Testis (tissue), 2 donors: ENCODE data around the gene LRRC72.

Source experiments
- POLR2A ChIP-seq: fragments of 450-650 bp; IDR thresholded peaks from one replicate; pipeline ENCODE4 v1.6.1; 2017; ENCODE audit warnings: antibody characterized with exemption, mild to moderate bottlenecking, moderate library complexity
- TF ChIP-seq, protein P1 (sequence below), 3 experiments: fragments of 450-650 bp in 2 of 3; fragments of 200-600 bp in 1 of 3; sonication (generic) in 1 of 3; IDR thresholded peaks; one replicate each; pipeline ENCODE4 v1.5.1; 2016 to 2019; ENCODE audit warnings: antibody characterized with exemption in 3 of 3, mild to moderate bottlenecking in 2 of 3, moderate library complexity in 1 of 3

DNA sequence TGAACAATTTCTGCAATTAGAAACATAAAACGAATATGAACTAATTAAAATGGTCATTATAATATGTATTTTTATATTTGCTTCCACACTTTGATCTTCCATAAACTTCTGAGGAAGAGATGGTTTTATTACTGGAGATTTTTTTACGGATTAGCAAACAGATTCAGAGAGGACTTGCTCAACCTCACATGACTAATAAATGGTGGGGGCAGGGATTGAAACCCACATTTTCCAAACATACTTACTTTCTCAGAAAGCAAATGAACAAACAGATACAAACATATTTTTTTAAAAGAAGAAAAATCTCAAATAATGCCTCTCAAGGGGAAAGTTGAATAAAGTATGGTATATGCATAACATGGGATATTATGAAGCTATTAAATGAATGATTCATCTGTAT, 100.6 kb downstream of the LRRC72 start:
- TF ChIP-seq, protein P1, sequence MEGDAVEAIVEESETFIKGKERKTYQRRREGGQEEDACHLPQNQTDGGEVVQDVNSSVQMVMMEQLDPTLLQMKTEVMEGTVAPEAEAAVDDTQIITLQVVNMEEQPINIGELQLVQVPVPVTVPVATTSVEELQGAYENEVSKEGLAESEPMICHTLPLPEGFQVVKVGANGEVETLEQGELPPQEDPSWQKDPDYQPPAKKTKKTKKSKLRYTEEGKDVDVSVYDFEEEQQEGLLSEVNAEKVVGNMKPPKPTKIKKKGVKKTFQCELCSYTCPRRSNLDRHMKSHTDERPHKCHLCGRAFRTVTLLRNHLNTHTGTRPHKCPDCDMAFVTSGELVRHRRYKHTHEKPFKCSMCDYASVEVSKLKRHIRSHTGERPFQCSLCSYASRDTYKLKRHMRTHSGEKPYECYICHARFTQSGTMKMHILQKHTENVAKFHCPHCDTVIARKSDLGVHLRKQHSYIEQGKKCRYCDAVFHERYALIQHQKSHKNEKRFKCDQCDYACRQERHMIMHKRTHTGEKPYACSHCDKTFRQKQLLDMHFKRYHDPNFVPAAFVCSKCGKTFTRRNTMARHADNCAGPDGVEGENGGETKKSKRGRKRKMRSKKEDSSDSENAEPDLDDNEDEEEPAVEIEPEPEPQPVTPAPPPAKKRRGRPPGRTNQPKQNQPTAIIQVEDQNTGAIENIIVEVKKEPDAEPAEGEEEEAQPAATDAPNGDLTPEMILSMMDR (IDR thresholded peaks at IDR 0.05): no peak
- no peak for TF ChIP-seq POLR2A
